ENCODE results near the gene NUMBL. TPM values are rescaled to one million over a fixed set of nuclear protein-coding genes. Genes with fewer than 3 reads are reported as not detected.

NUMBL gene
- polyA plus RNA-seq, 2 of the 4 experiments (the other 2 are of a cell fraction): 21.1 to 28.7 TPM

DNA sequence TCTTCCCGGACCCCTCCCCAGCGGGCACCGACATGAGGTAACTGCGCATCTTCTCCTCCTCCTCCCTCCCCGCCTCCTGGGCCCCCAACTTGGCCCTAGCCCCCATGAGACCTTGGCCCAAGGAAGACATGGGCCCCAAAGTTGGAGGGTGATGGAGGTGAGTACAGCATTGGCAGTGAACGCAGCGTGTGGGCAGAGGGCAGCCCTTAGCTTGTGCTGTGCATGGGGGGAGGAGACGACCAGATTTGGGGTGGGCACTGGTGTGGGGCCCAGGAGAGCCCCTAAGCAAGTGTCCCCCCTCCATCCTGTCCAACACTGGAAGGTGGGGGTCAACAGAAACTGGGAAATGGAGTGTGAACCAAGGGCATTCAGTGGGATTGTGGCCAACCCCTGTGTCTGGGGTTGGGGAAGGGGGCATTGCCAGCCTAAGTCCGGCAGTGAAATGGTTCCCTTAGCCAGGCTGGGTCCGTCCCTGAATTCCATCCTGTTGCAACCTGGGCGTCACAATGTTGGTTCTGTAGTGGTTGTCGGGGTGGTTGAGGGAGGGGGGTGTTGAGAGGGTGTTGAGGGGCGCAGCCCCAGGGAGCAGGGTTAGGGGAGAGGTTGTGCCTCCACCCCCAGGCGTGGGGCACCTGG, 23.5 kb downstream of the NUMBL start:
- POLR2A ChIA-PET: interaction anchor here (1.3 kb wide), 1 partner anchor 111 kb away, joined by 3 read pairs; the partner anchor contains the start of gene RAB4B
- H3K4me2 ChIP-seq: peak overlapping the region; percentile 53
- CTCF ChIA-PET: interaction anchor here (1.1 to 9.7 kb wide), 5 partner anchors 24 to 153 kb away, joined by 3 to 178 read pairs (median 6); partner anchors contain the start of gene NUMBL
- H3K9me3 ChIP-seq: peaks cover 10% of the 10 kb centered on the region
- 81% methylated on average over 14 of the region's 14 CpGs for WGBS (ENCODE audit: missing lambda C conversion rate)
- no peak overlapping the region for H3K4me3 ChIP-seq
- H3K27ac ChIP-seq: peak overlapping the region; percentile 66 to 83
- DNase-seq (ENCODE audit: low read depth in 1 of 2, low spot score in 1 of 2) (no peak), ATAC-seq (no peak), FAIRE-seq (no peak)
- peak; percentile 83 for TF ChIP-seq HOXB13 (CRISPR knock-in tag; IDR thresholded peaks at IDR 0.05; ENCODE audit: low read depth)
- no peak for TF ChIP-seq CBX8 (IDR thresholded peaks at IDR 0.05)
- TF ChIP-seq, protein P1, sequence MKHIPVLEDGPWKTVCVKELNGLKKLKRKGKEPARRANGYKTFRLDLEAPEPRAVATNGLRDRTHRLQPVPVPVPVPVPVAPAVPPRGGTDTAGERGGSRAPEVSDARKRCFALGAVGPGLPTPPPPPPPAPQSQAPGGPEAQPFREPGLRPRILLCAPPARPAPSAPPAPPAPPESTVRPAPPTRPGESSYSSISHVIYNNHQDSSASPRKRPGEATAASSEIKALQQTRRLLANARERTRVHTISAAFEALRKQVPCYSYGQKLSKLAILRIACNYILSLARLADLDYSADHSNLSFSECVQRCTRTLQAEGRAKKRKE (CRISPR knock-in tag; IDR thresholded peaks at IDR 0.05; ENCODE audit: low read depth): peak; percentile 70; the same call in 1 of the 2 replicates
- peak; percentile 30; the same call in 1 of the 2 replicates for TF ChIP-seq EHF (CRISPR knock-in tag; IDR thresholded peaks at IDR 0.05)
- peak; percentile 54; the same call in 1 of the 2 replicates for TF ChIP-seq HOXB5 (CRISPR knock-in tag; IDR thresholded peaks at IDR 0.05)
- no peak for TF ChIP-seq ZSCAN20 (CRISPR knock-in tag; IDR thresholded peaks at IDR 0.05)
- no peak for TF ChIP-seq FOSL2 (IDR thresholded peaks at IDR 0.05)
- TF ChIP-seq FOSL2 (CRISPR knock-in tag; IDR thresholded peaks at IDR 0.05): peak; percentile 34; the same call in 1 of the 2 replicates
- TF ChIP-seq, protein P2, sequence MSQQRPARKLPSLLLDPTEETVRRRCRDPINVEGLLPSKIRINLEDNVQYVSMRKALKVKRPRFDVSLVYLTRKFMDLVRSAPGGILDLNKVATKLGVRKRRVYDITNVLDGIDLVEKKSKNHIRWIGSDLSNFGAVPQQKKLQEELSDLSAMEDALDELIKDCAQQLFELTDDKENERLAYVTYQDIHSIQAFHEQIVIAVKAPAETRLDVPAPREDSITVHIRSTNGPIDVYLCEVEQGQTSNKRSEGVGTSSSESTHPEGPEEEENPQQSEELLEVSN (IDR thresholded peaks at IDR 0.05; ENCODE audit: borderline replicate concordance, low read depth): 0 out of 2 replicates have a peak, but pooled peaks have one; percentile 30
- 0 out of 2 replicates have a peak, but pooled peaks have one; percentile 29 for TF ChIP-seq ZNF302 (CRISPR knock-in tag; IDR thresholded peaks at IDR 0.05)
- TF ChIP-seq TP53 (CRISPR knock-in tag; IDR thresholded peaks at IDR 0.05): peak; percentile 71
- TF ChIP-seq, protein P3, sequence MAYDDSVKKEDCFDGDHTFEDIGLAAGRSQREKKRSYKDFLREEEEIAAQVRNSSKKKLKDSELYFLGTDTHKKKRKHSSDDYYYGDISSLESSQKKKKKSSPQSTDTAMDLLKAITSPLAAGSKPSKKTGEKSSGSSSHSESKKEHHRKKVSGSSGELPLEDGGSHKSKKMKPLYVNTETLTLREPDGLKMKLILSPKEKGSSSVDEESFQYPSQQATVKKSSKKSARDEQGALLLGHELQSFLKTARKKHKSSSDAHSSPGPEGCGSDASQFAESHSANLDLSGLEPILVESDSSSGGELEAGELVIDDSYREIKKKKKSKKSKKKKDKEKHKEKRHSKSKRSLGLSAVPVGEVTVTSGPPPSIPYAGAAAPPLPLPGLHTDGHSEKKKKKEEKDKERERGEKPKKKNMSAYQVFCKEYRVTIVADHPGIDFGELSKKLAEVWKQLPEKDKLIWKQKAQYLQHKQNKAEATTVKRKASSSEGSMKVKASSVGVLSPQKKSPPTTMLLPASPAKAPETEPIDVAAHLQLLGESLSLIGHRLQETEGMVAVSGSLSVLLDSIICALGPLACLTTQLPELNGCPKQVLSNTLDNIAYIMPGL (CRISPR knock-in tag; IDR thresholded peaks at IDR 0.05; ENCODE audit: borderline replicate concordance): 0 out of 2 replicates have a peak, but pooled peaks have one; percentile 76
- TF ChIP-seq HES2 (IDR thresholded peaks at IDR 0.05): no peak
- peaks cover 39% of the 10 kb centered on the region for H3K4me1 ChIP-seq

GRCh38 chr19:40663695-40664692, 26.5 kb downstream of the NUMBL start:
- TF ChIP-seq HOXB5 (CRISPR knock-in tag; IDR thresholded peaks at IDR 0.05) (0 out of 2 replicates have a peak, but pooled peaks have one; percentile 7), FOSL2 (IDR thresholded peaks at IDR 0.05) (no peak), FOSL2 (CRISPR knock-in tag; IDR thresholded peaks at IDR 0.05) (peak; percentile 62), ZC3H11A (IDR thresholded peaks at IDR 0.05) (no peak), CHD4 (IDR thresholded peaks at IDR 0.05; ENCODE audit: borderline replicate concordance) (no peak), EHMT2 (IDR thresholded peaks at IDR 0.05; ENCODE audit: low read depth) (no peak), HDAC2 (IDR thresholded peaks at IDR 0.05) (no peak), FOSB (CRISPR knock-in tag; IDR thresholded peaks at IDR 0.05) (no peak), CBX2 (IDR thresholded peaks at IDR 0.05; ENCODE audit: borderline replicate concordance, low read depth) (no peak), RARB (CRISPR knock-in tag; IDR thresholded peaks at IDR 0.05) (no peak), RAD21 (conservative IDR thresholded peaks at IDR 0.05 in 1 of 2, IDR thresholded peaks at IDR 0.05 in 1 of 2) (no peak), ELK1 (IDR thresholded peaks at IDR 0.05; ENCODE audit: low read depth, low read length) (no peak)
- TF ChIP-seq, protein P1 (CRISPR knock-in tag; IDR thresholded peaks at IDR 0.05; ENCODE audit: low read depth): no peak
- POLR2A ChIA-PET: interaction anchor here (0.8 to 2.9 kb wide), 15 partner anchors 10 to 599 kb away, joined by 3 to 19 read pairs (median 9); partner anchors contain the start of genes ACTMAP, COQ8B, EGLN2 and ITPKC

More at GRCh38 chr19:40663695-40664692, 26.5 kb downstream of the NUMBL start:
- Histone ChIP-seq H3K4me1 (peaks cover 39% of the 10 kb centered on the region), H3K9me3 (peaks cover 2% of the 10 kb centered on the region; the same call in 1 of the 3 replicates), H3K4me3 (peak overlapping the region; percentile 57), H3K4me2 (peak overlapping the region; percentile 80), H3K27ac (peak overlapping the region; percentile 81 to 83)
- DNase-seq (ENCODE audit: low read depth in 1 of 2, low spot score in 1 of 2) (peak in 1 of 2 experiments; percentile 66), FAIRE-seq (peak; percentile 88), ATAC-seq (peak; percentile 28 to 53)
- 54% methylated on average over 24 of the region's 24 CpGs for WGBS (ENCODE audit: missing lambda C conversion rate)
- CTCF ChIA-PET: interaction anchor here (0.6 to 16.6 kb wide), 94 partner anchors 11 to 658 kb away, joined by 3 to 178 read pairs (median 4); partner anchors contain the start of genes ACTMAP, COQ8B, EGLN2 and ITPKC

All from A549 (cell line).